CD1c-positive myeloid dendritic cell (primary cell): Measurements from ENCODE around the gene DNER.
"Not testable (repeated sequence)": the region's sequence is repeated elsewhere in the genome, so short reads cannot be mapped to it uniquely, and the experiment has no call there.

Experiments
- DNase-seq: peaks from one replicate; pipeline ENCODE4 v3.0.0-alpha.2; 2016; ENCODE audit errors: extremely low spot score

DNER gene

DNA sequence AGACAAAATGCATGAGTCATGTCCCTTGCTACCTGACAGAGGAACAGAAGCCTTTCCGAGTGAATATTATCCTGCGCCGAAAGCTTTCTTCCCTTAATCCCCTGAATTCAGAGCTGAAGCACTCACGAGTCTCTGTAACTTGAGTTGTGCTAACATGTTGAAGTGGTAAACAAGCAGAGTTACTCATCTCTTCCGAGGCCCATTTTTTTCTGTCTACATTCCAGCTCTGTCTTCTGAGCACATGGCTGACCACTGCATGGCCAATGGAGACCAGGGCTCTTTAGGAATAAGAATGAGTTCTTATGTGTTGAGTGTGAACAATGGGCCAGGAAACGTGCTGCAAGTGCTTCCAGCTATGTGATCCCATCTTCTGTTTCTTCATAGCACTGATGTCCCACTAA, 370.2 kb downstream of the DNER start:
- no peak for DNase-seq

DNA sequence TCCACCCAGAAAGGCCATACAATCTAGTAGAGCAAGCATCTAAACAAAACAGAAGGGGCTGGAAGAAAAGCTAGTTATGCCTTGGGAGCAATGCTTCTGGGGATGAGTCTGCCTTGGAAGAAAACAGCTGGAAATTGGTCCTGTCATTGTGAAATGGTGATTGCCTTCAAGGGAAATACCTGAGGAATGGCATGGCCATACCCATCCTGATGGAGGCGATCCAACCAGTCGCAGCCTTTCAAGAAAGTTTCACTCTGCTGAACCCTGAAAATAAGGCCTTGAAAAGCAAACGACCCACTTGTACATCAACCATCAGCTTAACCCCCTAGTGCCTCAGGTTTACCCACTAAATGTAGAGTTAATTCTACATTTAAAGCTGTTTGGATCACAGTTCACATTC, 370.7 kb downstream of the DNER start:
- DNase-seq: no peak

DNA sequence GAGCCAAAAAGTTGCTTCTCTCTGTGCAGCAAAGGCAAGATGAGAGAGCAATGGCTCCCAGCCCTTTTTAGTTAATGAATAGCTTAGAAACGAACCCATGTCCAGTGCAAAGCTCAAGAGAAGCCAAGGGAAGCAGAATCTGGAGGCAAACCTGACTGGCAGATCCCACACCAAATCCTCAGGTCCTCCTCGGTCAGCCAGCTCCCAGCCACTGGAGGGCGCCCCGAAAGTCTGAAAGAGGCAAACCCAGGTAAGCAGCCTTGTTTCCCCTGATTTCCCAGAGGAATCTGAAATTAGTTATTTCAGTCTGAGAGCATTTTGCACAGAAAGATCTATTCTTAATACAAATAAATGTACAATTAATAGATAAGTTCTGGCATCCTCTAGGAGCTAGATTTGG, 372.0 kb downstream of the DNER start:
- peak; percentile 22 for DNase-seq

DNA sequence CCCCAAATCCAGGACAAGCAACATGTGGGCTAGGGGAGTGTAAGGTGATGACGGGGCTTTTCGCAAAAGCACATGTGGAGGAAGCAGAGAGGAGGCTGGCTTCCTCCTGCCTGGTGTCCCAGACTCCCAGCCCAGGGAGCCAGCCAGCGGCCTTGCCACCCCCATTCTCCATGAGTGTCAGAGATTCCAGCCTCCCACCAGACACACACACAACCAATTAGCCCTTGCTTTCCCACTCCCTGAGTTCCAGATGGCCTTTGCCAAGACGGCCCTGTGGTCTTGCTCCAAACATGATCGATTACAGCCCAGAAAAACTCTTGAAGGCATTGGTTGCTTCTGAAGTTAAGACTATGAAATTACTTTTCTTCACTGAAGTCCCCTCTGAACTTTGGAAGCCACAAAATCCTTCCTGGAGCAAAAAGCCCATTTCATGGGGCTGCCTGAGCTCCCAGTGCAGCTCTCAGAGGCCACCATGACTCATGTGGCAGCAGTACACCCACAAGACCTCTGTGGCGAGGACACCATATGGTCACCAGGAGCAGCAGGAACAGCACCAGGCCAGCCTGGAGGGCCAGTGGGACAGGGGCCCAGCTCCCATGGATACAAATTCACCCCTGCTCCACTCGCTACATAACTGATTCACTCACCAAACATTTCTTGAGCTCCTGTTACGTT, 374.1 kb downstream of the DNER start:
- DNase-seq: no peak

DNA sequence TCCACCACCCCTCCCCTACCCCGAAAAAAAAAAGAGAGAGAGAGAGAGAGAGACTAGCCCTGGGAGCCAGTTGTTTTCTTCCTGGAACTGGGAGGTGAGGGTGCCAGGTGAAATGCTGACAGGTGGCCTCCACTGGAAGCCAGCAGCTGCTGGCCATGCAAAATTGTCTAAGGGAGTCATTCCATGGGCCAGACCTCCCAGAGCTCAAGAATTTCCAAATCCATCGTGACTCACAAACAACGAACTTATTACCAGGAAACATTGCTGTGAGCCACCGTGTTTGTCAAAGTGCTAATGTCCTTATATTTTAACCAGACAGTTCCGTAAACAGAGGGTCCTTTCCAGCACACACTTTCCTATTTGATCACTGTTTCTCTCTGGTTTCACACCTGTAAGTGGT, 374.7 kb downstream of the DNER start:
- DNase-seq: no peak

DNA sequence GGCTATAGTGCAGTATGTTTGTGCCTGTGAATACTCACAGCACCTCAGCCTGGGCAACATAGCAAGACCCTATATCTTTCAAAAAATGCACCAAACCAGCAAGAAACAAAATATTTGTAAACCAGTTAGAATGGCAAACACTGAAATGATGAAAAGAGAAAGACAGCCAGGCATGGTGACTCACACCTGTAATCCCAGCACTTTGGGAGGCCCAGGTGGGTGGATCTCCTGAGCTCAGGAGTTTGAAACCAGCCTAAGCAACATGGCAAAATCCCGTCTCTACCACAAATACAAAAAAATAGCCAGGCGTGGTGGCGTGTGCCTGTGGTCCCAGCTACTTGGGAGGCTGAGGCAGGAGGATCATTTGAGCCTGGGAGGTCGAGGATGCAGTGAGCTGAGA, 375.2 kb downstream of the DNER start:
- not testable (repeated sequence) for DNase-seq

DNA sequence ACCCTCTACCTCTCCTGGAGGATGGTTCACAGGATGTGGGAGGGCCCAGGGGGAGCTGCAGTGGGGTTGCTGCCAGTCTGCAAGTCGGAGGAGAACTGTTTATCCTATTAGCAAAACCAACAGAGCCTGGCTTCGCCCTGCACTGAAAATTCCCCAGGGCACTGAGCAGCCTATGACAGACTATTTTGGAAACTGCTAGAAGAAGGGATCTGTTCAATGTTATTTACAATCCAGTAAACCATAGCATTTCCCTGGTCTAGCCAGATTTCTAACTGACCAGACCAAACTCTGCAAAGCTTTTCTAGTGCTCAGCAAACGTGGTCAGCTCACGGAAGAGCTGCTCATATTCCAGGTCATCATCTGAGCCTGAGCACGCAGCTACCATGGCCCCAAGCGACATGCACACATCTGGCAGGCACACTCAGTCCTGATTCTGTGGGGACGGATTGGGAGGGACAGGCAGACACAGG, 378.4 kb downstream of the DNER start:
- DNase-seq: no peak

DNA sequence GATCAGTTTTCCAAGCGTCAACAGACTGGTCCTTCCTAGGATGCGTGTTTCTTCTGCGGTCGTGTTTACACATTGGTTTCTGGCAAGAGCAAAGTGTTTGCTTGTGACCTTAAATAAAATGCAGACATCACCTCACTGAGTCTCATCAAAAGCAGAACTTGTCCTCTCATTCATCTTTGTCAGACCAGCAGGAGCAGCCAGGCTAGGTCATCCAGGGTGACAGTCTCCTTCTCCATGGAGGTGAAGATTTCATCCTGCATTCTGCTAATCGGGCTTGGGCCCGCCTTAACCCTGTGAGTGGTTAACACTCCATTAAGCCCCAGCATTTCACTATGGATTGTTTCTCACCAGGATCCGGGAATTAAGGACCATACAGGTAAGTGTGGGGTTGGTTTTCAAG, 379.0 kb downstream of the DNER start:
- DNase-seq: no peak

DNA sequence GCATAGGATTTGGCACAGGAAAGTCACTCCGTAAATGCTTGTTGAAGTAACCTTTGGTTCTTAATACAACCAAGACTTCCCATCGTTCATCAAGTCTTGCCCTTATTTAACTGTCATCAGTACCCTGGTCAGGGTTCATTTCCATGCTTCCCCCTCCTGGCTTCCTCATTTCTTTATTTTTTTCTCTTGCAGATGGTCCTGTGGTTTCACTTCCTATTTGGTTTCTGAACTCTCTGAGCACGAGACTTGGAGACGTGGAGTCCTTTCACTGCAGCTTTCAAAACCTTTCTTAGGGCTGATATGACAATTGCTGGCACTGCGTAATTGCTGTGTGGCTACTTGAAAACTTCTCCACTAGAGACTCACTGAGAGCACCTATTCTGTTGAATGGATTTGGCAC, 383.4 kb downstream of the DNER start:
- DNase-seq: peak; percentile 94

DNA sequence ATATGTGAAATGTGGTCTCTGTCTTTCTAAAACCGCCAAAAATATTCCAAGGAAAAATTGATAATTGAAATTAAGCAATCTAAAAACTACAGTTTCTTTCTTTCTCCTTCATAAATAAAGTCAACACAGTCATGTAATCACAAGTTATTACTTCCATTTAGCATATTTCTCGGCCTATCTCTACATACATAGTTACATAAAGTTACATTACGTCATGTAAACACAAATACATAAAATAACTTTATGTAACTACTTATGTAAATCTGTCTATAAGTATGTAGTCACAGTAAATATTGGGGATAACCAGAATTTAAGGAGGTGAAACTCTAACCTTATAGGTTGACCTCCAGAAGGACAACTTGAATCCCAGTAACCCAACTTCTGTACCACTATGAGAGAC, 394.8 kb downstream of the DNER start:
- DNase-seq: no peak

DNA sequence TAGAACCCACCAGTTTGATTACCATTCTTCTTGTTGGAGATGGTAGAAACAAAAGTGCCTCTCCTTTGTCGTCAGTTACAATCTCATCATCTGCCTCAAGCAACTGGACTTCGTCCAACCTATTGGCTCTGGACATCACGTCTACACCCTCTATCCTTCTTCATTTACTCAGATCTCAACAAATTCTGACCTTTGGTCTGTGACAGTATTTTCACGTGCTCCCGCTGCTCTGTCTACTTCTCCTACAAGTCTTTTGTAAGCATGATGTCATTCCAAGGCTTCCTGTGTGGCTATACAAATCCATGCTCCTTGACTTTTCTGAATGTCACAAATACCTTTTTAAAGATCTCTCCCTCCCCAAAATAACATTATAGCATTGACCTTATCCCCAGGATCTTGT, 400.2 kb downstream of the DNER start:
- peak; percentile 44 for DNase-seq

DNA sequence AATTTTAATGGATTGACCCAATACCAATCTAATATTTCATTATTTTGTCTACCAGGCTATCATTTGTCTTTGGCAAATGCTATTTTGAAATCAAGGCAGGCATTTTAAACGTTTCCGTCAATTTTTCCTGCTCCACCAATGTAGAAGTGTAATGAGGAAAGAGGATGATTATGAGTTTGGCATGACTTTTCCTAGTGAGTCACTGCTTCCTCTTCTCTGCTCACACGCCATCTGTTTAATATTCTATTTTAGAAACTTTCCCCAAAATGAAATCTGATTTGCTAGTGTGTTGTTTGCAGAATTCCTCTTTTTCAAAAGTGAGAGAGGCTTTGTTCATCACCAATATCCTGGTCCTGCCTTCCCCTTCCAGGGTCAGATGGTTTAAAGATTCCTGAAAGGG, 400.8 kb downstream of the DNER start:
- peak; percentile 92 for DNase-seq
